ENCODE measurements around the gene PABPC3. TPM values are rescaled to one million over a fixed set of nuclear protein-coding genes. Genes with fewer than 3 reads are reported as not detected.

The PABPC3 gene
- total and polyA plus RNA-seq, 2 of the 13 experiments (the other 11 are each of a cell fraction or from before 2014, with no cell fraction given) = 0.04 to 0.09 TPM

- POLR2A ChIA-PET = no interaction called here
- Histone ChIP-seq H3K36me3 (replicated peaks in 1 of 2; ENCODE audit: control insufficient read depth in 1 of 2, insufficient read depth in 2 of 2, low read length in 2 of 2) (no peaks in the 10 kb centered on the region), H3K79me2 (ENCODE audit: insufficient read depth, low read length) (no peaks in the 10 kb centered on the region), H3K4me3 (replicated peaks in 1 of 3; ENCODE audit: insufficient read depth in 1 of 3, low read depth in 2 of 3, low read length in 3 of 3) (no peak overlapping the region), H3K4me1 (ENCODE audit: insufficient read depth, low read length) (no peaks in the 10 kb centered on the region), H3K9ac (ENCODE audit: insufficient read depth, low read depth, low read length) (no peak overlapping the region), H3K27me3 (ENCODE audit: control insufficient read depth in 1 of 2, insufficient read depth in 2 of 2, low read length in 2 of 2) (peaks cover 0 to 1% of the 10 kb centered on the region in 2 experiments; a peak in 2 of 5 replicates), H2AFZ (ENCODE audit: low read length) (no peak overlapping the region), H3K4me2 (ENCODE audit: low read depth, low read length) (no peak overlapping the region), H3K27ac (ENCODE audit: extremely low read length, insufficient read depth, low read length) (no peak overlapping the region), H3K9me3 (ENCODE audit: low read length) (no peaks in the 10 kb centered on the region; the same call in 1 of the 2 replicates), H4K20me1 (ENCODE audit: insufficient read depth, low read length) (no peaks in the 10 kb centered on the region)
- 24% methylated on average over 3 of the region's 7 CpGs for WGBS (ENCODE audit: low lambda C conversion rate)
- BruUV-seq (replicated peaks) = no TSS peak
- CTCF ChIA-PET (ENCODE audit: low intra/inter-chr PET ratio, low total read pairs) = no interaction called here
- FAIRE-seq (no peak), DNase-seq (ENCODE audit: low spot score) (no peak), ATAC-seq (no peak)
- intact Hi-C loops (cut with micrococcal nuclease; ENCODE audit: unreplicated experiment) (no loop called here), in situ Hi-C loops (cut with HindIII; ENCODE audit: extremely low pct_ligation_motif_present, low pct_unique_long_range_greater_than_20kb) (no loop called here)
- no peak for TF ChIP-seq ATF7-NPFF (CRISPR knock-in tag; IDR thresholded peaks at IDR 0.05; ENCODE audit: low read depth)
- TF ChIP-seq ZNF234 (CRISPR knock-in tag; conservative IDR thresholded peaks at IDR 0.05) = no peak
- no peak for TF ChIP-seq NCOA2 (CRISPR knock-in tag; IDR thresholded peaks at IDR 0.05)
- TF ChIP-seq SAP130 (CRISPR knock-in tag; IDR thresholded peaks at IDR 0.05; ENCODE audit: low read depth) = no peak
- no peak for TF ChIP-seq HIVEP1 (CRISPR knock-in tag; IDR thresholded peaks at IDR 0.05)
- no peak for TF ChIP-seq RFX5 (IDR thresholded peaks at IDR 0.05; ENCODE audit: low read depth, low read length)
- TF ChIP-seq ZNF251 (CRISPR knock-in tag; IDR thresholded peaks at IDR 0.05) = no peak
- TF ChIP-seq, protein P1, sequence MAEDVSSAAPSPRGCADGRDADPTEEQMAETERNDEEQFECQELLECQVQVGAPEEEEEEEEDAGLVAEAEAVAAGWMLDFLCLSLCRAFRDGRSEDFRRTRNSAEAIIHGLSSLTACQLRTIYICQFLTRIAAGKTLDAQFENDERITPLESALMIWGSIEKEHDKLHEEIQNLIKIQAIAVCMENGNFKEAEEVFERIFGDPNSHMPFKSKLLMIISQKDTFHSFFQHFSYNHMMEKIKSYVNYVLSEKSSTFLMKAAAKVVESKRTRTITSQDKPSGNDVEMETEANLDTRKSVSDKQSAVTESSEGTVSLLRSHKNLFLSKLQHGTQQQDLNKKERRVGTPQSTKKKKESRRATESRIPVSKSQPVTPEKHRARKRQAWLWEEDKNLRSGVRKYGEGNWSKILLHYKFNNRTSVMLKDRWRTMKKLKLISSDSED (CRISPR knock-in tag; IDR thresholded peaks at IDR 0.05) = no peak
- TF ChIP-seq, protein P2, sequence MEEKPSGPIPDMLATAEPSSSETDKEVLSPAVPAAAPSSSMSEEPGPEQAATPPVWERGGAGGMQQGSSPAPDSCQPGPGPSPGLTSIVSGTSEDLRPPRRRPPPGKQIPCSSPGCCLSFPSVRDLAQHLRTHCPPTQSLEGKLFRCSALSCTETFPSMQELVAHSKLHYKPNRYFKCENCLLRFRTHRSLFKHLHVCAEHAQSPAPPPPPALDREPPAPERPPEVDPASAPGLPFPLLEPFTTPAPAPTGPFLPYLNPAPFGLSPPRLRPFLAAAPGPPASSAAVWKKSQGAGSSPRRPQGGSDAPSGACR (CRISPR knock-in tag; IDR thresholded peaks at IDR 0.05) = no peak
- TF ChIP-seq ZBTB26 (CRISPR knock-in tag; IDR thresholded peaks at IDR 0.05; ENCODE audit: borderline replicate concordance) = no peak
- no peak for TF ChIP-seq FOXO1 (CRISPR knock-in tag; IDR thresholded peaks at IDR 0.05)
- no peak for TF ChIP-seq EEA1 (CRISPR knock-in tag; IDR thresholded peaks at IDR 0.05; ENCODE audit: borderline replicate concordance)
- TF ChIP-seq ZNF432 (CRISPR knock-in tag; IDR thresholded peaks at IDR 0.05; ENCODE audit: borderline replicate concordance) = no peak
- no peak for TF ChIP-seq MAFG (CRISPR knock-in tag; IDR thresholded peaks at IDR 0.05)
- no peak for TF ChIP-seq ZKSCAN8 (CRISPR knock-in tag; IDR thresholded peaks at IDR 0.05; ENCODE audit: borderline replicate concordance)
- TF ChIP-seq ZNF841 (CRISPR knock-in tag; IDR thresholded peaks at IDR 0.05; ENCODE audit: borderline replicate concordance) = no peak
- no peak for TF ChIP-seq NRL (CRISPR knock-in tag; IDR thresholded peaks at IDR 0.05; ENCODE audit: borderline replicate concordance)
- TF ChIP-seq HOXD1 (CRISPR knock-in tag; IDR thresholded peaks at IDR 0.05) = no peak
- no peak for TF ChIP-seq FOXA3 (CRISPR knock-in tag; IDR thresholded peaks at IDR 0.05)
- no peak for TF ChIP-seq FOXM1 (CRISPR knock-in tag; IDR thresholded peaks at IDR 0.05)
These were observed 36.0 kb upstream of the PABPC3 start for GRCh38 chr13:25059958-25060357.
